Activated T-helper 1 cell treated with anti-CD3 and anti-CD28 coated beads, Interleukin-2, amount 50 U/mL, for 16 hours (primary cell): Measurements from ENCODE around the gene ROR2.

ENCODE experiments used
- DNase-seq, 2 donors: peaks; one replicate each; pipeline ENCODE4 v3.0.0-alpha.2; 2020; ENCODE audit warnings: low read depth in 1 of 2, low spot score in 1 of 2

Gene ROR2

DNA sequence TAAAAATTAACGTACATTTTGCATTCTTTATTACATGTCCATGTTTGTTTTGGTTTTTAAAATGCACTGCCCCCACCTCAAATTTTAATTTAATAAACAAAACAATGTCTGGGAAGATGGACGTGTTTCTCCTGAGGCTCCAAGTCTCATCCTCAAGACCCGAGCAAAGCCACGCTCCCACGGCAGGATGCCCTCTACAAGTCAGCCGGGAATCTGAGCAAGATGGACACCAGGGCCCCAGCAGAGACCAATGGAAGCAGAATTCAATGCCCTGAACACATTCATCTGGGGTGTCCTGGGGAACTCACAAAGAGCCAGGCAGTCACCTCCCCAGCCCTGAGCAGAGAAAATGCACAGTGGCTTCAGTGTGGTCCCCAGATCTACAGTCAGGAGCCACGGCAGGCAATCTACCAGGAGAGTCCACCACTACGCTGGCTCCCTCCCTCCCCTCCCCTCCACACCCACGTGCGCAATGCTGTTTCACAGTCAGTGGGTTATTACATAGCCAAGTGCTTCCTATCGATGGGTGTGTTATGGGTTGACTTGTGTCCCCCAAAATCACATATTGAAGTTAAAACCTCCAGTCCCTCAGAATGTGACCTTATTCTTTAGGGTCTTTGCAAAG is 129.8 kb downstream of the ROR2 start:
- no peak for DNase-seq

DNA sequence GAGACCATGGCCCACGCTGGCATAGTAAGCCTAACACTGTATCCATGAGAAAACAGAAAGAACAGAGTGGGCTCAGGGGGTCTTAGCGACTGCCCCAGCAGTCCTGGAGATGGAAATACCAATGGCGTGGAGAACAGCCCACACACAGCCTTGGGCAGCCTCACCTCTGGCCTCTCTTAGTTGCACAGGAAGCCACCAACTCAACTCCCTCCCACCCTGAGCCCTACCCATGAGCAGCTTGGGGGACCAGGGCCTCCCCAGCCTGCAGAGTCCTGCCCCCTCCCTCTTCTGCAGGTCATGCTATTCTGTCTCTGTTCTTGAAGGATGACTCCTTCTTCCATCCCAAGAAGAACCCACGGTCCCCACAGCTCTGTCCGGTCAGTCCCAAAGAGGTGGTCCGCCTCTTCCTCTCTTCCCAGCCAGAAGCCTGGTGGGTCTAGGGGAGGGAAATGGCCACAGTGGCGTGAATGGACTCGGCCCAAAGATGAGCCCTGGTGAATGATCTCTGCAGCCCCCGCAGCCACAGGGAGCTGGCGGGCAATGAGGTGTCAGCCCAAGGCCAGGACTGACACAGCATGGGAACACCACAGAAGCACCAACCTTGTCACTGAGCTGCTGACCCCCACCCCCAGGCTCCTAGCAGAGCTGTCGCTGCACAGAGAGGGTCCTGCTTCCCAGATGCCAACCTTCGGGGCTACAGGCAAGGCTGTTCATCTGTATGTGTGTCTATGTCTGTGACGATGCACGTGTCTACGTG is 131.2 kb downstream of the ROR2 start:
- DNase-seq, result no peak

DNA sequence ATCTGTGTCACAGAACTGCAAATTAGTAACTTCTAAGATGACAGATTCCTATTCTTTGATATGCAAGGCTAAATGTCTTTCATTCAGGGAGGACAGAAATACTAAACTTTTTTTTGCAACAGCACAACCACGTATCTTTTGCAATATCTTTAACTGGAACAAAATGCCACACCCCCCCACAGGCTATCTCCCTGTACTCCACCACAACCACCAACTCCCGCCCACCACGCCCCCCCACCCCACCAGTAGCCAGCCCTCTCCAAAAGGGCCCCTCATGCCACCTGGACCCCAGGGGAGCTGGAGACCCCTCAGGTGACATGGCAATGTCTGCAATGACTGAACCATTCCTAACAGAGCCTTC is 131.8 kb downstream of the ROR2 start:
- DNase-seq, result no peak

DNA sequence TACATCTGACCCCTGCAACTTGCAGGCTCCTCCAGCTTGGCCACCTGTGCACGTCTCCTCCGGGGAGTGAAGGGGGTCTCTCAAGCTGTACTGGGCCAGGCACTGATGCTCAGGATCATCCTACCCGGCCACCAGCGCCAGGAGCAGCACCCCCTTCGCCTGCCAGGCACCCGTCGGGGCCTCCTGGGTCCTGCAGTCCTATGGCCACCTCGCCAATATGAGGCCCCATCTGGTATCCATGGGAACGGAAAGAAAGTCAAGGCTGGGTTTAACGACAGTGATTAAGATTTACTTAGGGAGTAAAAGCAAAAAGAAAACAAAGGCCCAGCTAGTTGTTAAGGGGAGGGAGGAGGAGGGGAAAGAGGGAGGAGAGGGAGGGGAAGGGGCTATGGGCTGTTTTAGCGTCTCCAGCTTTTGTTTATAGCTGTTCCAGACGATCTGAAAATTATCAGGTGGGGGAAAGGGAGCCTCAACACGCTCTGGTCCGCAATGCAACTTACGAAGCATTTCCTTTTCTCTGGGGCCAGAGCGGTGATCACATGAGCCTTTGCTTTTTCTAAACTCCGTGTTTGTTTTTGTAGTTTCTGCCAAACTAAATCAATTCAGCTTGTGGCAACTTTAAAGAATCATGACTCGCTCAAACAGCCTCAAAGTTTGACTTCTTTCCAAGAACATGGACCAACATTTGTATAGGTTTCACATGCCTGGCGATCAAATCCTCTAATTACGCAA is 132.4 kb downstream of the ROR2 start:
- no peak for DNase-seq

DNA sequence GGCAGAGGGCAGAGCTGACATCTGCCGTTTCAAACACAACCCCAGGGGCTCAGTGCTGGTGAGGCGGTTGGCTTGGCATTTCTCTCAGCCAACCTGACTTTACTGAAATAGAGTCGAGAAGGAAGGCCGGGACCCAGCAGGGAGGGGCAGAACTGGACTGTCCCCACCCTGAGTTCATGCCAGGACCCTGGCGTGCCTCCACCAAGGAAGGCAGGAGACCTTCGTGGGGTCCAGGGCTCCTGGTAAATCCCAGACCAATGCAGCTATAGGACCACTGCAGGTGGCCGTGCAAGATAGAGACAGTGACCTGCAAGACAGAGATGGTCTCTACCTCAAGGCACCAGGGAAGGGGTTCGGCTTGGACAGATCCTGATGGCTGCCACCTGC is 132.9 kb downstream of the ROR2 start:
- DNase-seq, result no peak

DNA sequence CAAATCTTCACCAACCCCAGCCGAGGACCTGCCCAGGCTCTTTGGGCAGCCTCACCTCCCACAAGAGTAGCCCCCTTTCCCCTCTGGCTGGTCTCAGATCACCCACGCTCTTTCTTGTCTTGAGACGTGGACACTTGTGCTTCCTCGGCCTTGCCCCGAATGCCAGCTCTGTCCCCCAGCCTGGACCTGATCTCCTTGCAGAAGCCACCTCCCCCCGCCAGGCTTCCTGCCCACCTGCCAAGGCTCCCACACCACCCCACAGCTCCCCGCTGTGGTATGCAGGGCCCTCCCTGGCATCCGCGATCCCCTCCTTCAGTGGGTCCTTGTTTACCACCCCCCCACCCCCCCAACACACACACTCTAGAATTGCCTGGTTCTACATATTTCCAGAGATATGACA is 133.7 kb downstream of the ROR2 start:
- no peak for DNase-seq

DNA sequence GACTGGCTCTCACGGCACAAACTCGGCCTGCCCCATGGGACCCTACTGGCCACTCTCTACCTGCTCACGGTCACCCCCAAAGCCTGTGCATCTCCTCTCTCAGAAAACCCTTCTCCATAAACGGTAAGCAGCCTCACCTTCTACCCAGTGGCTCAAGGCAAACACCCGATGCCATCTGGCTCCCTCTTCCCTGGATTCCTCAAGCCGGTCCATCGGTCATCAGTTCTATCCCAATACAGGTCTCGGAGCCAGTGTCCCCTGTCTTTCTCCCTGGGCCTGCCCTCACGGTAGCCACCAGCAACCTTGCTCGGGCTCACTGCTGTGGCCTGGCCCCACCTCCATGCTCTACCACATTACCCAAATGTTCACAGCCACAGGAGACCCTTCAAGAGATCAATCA is 134.1 kb downstream of the ROR2 start:
- no peak for DNase-seq

DNA sequence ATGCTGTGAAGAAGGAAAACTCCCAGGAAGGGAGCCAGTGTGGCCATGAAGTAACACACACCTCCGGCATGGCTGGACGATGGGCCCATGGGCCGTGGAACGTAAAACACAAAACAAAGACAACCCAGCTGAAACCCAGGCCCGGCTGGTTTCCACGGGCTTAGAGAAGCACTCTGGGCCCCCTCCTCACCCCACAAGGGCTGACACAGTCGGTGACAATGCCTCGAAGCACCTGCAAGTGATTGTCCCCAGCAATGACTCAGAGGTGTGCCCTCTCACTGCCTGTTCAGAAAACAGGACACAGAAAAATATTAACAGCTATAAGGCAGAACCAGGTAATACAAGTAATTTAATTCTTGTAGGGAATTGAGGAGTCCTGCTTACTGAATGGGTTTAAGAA is 135.3 kb downstream of the ROR2 start:
- no peak for DNase-seq

DNA sequence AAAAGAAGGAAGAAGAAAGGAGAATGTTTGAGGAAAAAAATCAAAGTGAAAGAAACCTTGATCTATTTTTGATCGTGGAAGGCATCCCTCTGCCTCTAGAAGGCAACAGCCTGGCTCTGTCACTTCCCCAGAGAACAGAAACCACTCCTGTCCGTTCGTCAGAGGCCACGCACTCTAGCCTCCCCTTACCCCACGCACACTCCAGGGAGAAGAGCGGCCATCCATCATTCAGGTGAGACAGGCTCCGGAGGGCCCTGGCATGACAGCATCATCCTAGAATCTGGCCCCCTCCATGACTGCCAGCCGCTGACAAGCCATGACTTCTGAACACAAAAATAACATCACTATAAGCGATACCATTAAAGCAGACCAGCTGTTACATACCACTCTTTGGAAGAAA is 135.8 kb downstream of the ROR2 start:
- DNase-seq, result no peak

DNA sequence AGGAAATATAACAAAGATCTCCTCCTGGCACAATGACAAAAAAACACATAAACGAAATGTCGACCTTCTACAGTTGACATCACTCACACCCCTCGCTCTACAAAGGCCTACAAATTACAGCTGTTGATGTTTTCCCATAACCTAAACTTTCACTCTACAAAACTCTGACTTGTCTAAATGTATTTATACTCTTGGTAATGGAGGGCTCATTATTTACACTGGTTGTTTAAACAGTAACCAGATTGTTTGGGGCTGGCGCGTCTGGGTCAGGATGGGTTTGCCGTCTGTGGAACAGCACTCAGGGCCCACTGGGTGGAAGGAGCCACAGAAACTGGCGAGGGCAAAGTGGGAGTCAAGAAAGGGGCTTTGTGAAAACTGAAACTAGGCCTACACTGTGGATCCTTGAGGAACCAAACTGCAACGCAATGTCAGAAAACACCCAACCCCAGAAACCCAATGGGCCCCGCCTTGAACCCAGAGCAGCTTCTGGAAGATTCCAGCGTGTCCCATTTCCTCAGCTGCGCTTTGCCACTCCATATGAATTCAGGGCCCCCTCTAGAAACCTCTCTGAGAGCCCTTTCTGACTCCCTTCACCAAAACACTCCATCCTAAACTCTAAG is 136.7 kb downstream of the ROR2 start:
- DNase-seq, result no peak

DNA sequence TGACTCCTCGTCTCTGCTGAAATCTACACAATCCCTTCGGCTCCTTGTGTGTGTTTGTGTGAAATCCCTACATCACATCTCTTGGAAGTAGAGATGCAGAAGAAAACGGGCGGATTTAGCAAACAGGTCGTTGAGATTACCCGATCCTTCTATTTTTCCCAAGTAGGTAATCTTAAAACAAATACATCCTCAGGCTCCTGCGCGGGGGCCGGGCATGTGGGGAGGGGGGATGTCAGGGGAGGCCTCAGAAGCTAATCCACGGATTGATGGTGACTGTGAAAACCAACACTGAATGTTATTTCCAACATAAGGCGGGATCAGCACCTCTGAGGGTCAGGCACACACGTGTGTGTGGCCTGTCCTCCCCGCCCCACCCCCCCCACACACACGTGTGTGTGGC is 137.8 kb downstream of the ROR2 start:
- DNase-seq, result no peak

DNA sequence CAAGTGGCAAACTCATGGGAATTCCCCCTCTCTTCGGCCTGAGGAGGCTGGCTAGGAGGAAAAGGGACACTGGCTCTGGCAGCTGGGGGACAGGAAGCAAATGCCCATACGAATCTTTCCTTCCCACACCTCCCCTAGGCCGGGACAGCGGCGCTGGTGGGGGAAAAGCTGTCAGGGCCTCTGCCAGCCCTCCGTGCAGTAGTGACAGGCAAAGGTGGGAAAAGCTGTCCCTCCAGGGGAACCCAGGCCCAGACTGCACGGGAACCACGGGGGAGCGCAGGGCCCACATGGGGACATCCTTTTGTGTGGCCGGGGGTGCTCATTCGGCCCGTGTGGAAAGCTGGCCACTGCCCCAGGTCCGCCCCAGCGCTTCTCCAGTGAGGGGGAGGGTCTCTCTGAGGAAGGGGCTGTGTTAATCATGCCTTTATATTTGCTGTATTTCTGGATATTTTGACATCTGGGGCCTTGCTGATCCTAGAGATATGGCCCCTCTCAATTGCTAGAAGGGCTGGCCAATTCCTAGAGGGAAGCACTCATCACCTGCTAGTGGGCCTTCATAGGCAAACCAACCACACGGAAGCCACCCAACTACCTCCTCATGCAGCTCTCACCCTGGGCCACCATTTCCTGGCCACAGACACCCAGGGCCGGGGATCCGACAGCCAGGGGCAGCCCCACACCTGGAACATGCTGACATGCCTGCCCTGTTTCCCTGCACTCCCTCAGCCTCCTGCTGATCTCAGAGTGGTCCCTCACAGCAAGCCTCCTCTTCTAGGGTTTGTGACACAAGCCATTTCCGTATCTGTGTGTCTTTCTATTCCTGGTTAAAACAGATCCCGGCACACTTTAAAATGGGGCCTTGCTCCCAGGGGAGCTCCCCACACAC is 138.8 kb downstream of the ROR2 start:
- no peak for DNase-seq

DNA sequence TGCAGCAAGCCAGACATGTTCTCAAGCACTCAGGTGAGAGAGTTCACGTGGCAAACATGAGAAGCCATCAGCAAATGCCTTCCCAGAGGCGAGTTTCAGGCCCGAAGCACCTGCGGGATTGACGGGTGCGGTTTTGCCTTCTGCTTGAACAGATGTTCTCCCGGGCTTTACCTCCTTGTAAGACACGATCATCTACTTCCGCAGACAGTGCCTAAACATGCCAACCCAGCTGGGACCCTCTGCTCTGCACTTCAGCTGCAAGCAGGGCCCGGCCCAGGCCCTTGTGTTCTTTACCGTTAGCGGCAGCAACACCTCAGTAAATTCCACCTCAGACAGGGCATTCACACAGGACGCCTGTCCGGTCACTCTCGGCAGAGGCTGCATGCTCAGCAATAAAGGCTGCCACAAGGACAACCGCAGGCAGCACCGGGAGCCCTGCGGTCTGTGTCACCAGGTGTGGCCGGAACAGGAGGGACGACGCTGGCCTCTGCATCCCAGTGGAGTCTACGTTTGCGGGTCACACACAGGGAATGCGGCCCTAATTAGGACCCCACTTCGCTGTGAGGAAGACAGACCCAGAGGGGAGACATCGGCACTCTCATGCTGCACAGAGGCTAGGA is 139.6 kb downstream of the ROR2 start:
- no peak for DNase-seq

DNA sequence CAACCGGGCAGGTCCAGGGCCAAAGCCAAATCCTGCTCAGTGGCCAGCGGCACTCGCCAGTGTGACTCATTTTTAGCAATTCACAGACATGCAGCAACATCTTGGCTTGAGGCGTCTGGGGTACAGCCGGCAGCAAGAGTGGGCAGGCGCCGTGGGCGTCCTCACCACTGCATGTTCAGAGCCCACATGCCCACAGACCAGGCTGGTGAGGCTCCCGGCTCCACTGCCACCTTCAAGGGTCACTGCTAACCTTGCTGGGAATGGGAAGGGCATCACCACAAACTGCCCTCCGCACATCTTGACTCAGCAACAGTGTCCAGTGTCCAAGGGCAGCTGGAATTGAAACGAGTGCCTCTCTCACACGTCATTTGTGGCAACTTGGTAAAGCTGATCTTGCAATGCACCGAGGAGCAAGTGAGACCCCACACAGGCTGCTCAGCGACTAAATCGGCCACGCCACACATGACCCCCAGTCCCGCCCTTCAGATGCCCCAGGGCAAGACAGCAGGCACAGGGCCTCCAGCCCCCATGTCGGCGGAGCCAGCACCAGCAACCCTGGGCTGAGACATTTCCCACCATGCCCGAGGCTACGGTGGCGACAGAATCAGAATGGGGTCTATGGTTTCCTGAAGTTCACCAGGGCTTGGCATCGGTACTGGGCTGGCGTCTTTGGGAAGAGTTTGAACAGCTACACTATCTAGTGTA is 140.3 kb downstream of the ROR2 start:
- DNase-seq, result no peak

DNA sequence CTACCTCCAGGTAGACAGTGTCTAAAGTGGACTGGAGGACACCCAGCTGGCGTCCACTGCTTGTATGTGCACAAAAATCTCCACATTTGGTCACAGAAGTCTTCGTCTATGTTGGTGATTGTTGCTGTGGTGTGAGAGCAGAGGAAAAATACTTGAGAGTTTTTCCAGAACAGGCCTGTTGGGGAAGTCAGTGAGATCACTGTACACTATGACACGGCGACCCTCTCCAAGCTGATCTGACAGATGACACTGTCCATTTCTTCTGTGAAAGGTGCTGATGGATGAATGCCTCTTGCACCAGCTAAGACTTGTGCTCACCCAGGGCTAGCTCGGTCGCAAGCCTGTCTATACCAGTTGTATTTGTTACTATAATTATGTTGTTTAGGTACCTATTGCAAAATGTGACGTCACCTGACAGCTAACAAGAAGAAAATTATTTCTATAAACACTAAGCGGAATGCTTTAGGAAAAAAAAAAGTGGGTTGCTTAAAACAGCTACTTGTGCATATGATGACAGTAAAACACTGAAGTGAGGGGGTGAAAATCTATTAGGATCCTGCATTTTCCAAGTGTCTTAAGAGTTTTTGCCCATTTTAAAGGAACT is 142.3 kb downstream of the ROR2 start:
- DNase-seq, result no peak

DNA sequence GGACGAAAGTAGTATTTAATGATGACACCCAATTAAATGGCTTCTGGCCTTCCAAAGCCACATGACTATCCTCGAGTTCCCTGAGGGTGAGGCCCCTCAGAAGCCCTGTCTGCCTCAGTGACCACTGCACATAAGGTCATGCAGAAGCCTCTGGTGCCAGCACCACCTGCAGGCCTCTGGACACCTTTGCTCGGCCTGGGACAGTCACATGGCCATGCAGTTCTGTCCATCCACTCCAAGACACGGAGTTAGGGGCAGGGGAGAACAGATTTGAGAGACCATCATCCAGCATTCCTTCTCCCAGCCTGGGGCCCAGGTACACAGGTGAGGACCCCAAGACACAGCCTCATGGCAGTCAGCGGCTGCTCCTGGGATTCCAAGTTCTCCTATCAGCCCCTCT is 145.0 kb downstream of the ROR2 start:
- no peak for DNase-seq

DNA sequence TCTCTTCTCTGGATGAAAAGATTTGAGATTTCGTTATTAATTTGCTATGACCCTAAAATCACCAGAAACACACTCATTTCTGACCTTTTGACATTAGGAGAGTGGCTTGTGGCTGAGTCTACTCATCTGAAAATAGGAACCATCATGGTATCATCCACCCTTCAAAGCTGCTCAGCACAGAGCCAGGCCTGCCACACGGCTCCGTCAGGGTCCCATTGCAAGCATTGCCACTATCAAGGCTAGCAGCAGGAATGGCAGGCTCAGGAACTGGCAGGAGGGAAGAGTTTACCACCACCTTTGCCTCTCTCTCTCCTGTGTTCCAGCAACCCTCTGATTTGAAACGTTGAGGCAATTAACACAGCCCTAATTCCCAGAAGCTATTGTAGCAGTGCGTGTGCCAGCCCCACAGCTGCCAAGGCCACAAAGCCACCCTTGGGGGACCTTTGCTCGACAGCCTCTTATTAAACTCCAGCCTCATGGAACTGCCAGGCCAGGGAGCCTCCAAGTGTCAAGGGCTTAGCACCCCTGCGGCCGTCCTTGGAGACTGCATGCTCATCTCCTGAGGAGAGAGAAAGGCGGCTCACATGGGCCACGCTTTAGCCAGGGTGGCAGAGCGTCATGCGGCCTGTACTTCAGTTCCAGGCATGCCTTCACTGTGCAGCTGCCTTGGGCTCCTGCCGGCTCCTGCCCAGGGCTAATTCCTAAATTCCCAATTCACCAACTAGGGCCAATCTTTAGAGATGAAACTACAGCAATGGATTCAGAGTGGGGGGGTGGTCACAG is 145.9 kb downstream of the ROR2 start:
- no peak for DNase-seq

DNA sequence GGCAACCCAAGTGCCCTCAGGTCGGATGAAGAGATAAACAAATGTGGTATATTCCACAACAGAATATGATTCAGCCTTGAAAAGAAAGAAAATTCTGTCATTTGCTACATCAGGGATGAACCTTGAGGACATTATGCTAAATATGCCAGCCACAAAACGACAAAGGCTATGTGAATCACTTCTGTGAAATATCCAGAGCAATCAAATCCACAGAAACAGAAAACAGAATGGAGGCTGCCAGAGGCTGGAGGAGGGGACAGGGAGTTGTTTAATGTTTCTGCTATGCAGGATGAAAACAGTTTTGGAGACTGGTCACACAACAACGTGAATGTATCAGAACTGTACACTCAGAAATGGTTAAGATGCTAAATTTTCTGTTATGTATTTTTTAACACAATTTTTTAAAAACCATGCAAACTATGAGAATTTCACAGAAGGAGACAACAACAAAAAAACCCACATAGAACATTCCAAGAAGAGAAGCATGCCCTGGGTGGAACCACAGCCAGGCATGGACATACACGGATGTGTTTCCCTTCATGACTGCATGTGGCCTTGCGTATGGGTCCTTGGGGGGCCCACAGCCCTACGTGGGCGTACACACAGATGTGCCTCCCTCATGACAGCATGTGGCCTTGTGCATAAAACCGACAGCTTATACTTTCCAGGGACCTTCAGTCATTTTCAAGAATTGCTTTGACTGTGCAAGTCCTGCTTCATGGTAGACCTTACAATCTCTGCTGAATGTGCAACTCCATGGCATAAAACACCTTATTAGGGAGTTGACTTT is 146.7 kb downstream of the ROR2 start:
- DNase-seq, result no peak
